ENCODE measurements around the gene CAT. TPM values are rescaled to one million over a fixed set of nuclear protein-coding genes. Genes with fewer than 3 reads are reported as not detected.

Gene CAT
- 10 to 100 TPM; 16.5 to 23.6 TPM for total RNA-seq

DNA sequence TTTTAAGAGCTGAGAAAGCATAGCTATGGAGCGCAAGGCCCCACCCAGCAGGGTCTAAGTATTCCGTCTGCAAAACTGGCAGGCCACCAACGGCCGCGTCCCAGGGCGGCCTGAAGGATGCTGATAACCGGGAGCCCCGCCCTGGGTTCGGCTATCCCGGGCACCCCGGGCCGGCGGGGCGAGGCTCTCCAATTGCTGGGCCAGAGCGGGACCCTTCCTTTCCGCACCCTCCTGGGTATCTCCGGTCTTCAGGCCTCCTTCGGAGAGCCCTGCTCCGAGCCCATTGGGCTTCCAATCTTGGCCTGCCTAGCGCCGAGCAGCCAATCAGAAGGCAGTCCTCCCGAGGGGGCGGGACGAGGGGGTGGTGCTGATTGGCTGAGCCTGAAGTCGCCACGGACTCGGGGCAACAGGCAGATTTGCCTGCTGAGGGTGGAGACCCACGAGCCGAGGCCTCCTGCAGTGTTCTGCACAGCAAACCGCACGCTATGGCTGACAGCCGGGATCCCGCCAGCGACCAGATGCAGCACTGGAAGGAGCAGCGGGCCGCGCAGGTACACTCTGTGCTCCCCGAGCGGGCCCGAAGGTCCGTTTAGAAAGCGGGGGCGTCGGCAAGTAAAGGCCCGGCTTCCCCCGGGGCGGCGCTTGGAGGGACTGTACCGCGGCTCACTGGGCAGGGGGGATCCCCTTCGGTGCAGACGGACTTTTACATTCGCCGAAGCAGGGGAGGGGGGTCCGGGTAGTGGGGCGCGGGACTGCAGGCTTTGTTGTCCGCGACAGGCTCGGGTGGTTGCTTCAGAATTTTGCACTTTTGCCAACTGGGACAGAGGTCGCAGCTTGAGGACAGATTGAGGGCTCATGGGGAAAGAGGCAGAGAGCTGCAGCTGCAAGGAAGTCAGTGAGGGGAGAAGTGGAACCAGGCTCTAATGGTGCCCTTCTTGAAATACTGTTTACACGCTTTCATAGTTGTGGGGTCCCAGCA is at the start of gene CAT:
Gene CAT (plus strand): TSS at position 406 of the 979 bp plus-strand sequence. CDS start 80 bp downstream, at position 486.
- H3K36me3 Mint-ChIP-seq = peaks cover 0 to 11% of the 10 kb centered on the region in 2 donors
- H3K27ac Mint-ChIP-seq = peak within 1 kb of the TSS; percentile 83 to 93
- peak; percentile 98 for ATAC-seq
- DNase-seq (ENCODE audit: low spot score in 2 of 2) = peak; percentile 97
- no peaks in the 10 kb centered on the region for H3K9me3 Mint-ChIP-seq

GRCh38 chr11:34394771-34395300 is 43.9 kb upstream of the CAT start:
- peaks cover 20 to 21% of the 10 kb centered on the region in 2 donors for H3K9me3 Mint-ChIP-seq
- DNase-seq (ENCODE audit: low spot score in 2 of 2) = no peak
- peaks cover 13 to 23% of the 10 kb centered on the region in 2 donors for H3K36me3 Mint-ChIP-seq
- no peak overlapping the region for H3K27ac Mint-ChIP-seq
- no peak for ATAC-seq

DNA sequence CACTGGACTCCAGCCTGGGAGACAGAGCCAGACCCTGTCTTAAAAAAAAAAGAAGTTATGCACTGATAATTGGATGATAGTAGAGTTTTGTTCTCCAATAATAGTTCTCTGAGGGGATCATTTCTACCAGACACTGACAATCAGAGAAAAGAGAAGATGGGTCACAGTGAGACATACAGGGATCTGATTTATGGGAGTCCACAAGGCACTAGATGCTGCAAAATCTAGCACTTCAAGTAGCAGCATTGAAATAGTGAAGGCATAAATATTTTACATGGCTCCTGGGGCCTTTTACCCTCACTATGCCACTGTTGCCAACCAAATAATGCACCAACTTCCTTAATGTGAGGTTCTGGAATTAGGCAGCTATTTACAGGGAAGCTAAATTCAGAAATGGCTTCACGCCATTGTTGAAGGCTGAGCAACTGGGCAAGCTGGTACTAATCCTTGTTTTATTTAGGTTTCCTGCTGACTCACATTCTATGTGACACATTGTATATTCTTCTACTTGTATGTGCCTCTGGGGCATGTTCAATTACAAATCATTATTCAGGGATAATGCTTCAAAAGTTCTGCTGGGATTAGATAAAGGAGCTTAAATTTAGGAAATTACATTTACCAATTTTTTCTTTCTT is 42.7 kb upstream of the CAT start:
- Mint-ChIP-seq H3K9me3 (peaks cover 20 to 21% of the 10 kb centered on the region in 2 donors), H3K36me3 (peaks cover 13 to 23% of the 10 kb centered on the region in 2 donors), H3K27ac (no peak overlapping the region)
- no peak for ATAC-seq
- DNase-seq (ENCODE audit: low spot score in 2 of 2) = no peak

DNA sequence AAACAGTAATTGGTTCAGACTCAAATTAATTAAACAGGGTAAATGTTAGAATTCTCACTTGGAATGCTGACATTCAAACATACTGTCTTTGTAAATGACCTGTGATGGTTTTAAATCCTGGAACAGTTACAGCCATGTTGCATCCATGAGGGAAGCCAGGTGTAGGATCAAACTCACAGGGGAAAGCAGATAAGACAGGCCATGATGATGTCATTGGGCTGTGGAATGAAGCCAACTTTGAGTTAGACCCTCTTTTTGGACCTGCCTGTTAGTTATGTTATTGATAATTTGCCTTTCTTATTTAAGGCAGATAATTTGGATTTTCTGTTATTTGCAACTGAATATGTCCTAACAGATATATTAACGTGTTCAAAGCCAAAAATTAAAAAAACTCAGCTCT is 41.6 kb upstream of the CAT start:
- Mint-ChIP-seq H3K9me3 (peaks cover 20 to 21% of the 10 kb centered on the region in 2 donors), H3K27ac (no peak overlapping the region), H3K36me3 (peaks cover 13 to 23% of the 10 kb centered on the region in 2 donors)
- DNase-seq (ENCODE audit: low spot score in 2 of 2) (no peak), ATAC-seq (no peak)

GRCh38 chr11:34397811-34398210 is 40.9 kb upstream of the CAT start:
- H3K27ac Mint-ChIP-seq = no peak overlapping the region
- ATAC-seq (no peak), DNase-seq (ENCODE audit: low spot score in 2 of 2) (no peak)
- peaks cover 16 to 17% of the 10 kb centered on the region in 2 donors for H3K9me3 Mint-ChIP-seq
- H3K36me3 Mint-ChIP-seq = peaks cover 13 to 21% of the 10 kb centered on the region in 2 donors

DNA sequence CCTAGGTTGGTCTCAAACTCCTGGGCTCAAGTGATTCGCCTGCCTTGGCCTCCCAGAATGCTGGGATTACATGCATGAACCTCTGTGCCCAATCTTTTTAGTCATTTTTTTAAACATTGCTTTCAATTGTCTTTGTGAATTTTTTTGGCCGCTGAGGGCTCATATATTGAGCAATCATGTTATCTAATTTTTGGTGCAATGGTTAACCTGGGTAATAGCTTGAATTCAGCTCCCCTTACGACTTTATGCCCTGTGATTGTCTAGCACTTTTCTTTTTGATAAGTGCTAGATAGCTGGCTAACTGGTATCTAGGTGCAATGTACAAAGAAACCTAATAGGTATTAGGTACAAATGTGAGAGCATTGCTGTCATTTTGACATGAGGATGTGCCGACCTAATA is 35.3 kb upstream of the CAT start:
- H3K36me3 Mint-ChIP-seq = no peaks in the 10 kb centered on the region
- DNase-seq (ENCODE audit: low spot score in 2 of 2) (no peak), ATAC-seq (no peak)
- H3K27ac Mint-ChIP-seq = no peak overlapping the region
- H3K9me3 Mint-ChIP-seq = no peaks in the 10 kb centered on the region

- Mint-ChIP-seq H3K27ac (no peak overlapping the region), H3K9me3 (no peaks in the 10 kb centered on the region)
Observed at GRCh38 chr11:34404280-34404679, 34.5 kb upstream of the CAT start.

DNA sequence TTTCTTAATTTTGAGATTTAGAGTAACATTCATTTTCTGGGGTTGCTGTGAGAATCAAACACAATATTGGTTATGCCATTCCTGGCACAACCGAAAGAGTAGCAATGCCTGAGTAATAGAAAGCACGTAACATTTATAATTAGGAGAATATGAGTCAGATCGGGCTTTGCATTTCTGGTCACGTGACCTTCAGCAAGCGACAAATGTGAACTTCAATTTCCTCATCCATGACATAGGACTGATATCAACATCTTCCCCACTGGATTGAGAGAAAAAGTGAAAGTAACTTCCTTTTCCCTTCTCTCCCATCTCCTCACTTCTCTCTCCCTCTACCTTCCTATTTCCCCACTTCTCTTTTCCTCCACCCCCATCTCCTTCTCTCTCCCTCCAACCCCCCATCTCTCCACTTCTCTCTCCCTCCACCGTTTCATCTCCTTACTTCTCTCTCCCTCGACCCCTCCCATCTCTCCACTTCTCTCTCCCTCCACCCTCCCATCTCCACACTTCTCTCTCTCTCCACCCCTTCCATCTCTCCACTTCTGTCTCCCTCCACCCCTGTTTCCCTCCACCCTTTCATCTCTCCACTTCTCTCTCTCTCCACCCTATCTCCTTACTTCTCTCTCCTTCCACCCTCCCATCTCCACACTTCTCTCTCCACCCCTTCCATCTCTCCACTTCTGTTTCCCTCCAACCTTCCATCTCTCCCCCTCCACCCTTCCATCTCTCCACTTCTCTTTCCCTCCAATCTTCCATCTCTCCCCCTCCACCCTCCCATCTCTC is 33.5 kb upstream of the CAT start:
- Mint-ChIP-seq H3K27ac (peak overlapping the region in 1 of 2 donors; percentile 69), H3K9me3 (no peaks in the 10 kb centered on the region), H3K36me3 (no peaks in the 10 kb centered on the region)
- ATAC-seq = peak; percentile 65 to 75
- DNase-seq (ENCODE audit: low spot score in 2 of 2) = no peak

More at GRCh38 chr11:34404280-34404679, 34.5 kb upstream of the CAT start:
- H3K36me3 Mint-ChIP-seq = no peaks in the 10 kb centered on the region
- ATAC-seq (peak; percentile 37 to 59), DNase-seq (ENCODE audit: low spot score in 2 of 2) (no peak)

GRCh38 chr11:34406413-34406812 is 32.3 kb upstream of the CAT start:
- no peak overlapping the region for H3K27ac Mint-ChIP-seq
- no peaks in the 10 kb centered on the region for H3K36me3 Mint-ChIP-seq

GRCh38 chr11:34407121-34407813 is 31.5 kb upstream of the CAT start:
- no peak for DNase-seq (ENCODE audit: low spot score in 2 of 2)
- Mint-ChIP-seq H3K36me3 (no peaks in the 10 kb centered on the region), H3K27ac (no peak overlapping the region), H3K9me3 (peaks cover 0 to 4% of the 10 kb centered on the region in 2 donors)
- no peak for ATAC-seq

More at GRCh38 chr11:34406413-34406812, 32.3 kb upstream of the CAT start:
- no peak for DNase-seq (ENCODE audit: low spot score in 2 of 2)
- ATAC-seq = no peak
- H3K9me3 Mint-ChIP-seq = no peaks in the 10 kb centered on the region

GRCh38 chr11:34408580-34409172 is 30.1 kb upstream of the CAT start:
- Mint-ChIP-seq H3K27ac (no peak overlapping the region), H3K36me3 (peaks cover 7 to 12% of the 10 kb centered on the region in 2 donors), H3K9me3 (peaks cover 10 to 15% of the 10 kb centered on the region in 2 donors)
- ATAC-seq (no peak), DNase-seq (ENCODE audit: low spot score in 2 of 2) (no peak)

DNA sequence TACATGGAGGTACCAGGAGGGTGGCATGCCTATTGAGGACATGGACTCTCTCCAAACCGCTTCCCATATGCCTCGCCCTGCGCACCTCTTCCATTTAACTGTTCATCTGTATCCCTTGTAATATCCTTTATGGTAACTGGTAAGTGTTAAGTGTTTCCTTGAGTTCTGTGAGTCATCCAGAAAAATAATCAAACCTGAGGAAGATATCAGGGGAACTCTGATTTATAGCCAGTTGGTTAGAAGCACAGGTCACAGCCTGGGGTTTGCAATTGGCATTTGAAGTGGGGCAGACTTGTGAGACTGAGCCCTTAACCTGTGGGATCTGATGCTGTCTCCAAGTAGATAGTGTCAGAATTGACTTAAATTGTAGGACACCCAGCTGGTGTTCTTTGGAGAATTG is 27.6 kb upstream of the CAT start:
- no peak for ATAC-seq
- DNase-seq (ENCODE audit: low spot score in 2 of 2) = no peak
- Mint-ChIP-seq H3K36me3 (peaks cover 13 to 15% of the 10 kb centered on the region in 2 donors), H3K27ac (no peak overlapping the region), H3K9me3 (peaks cover 22 to 25% of the 10 kb centered on the region in 2 donors)

DNA sequence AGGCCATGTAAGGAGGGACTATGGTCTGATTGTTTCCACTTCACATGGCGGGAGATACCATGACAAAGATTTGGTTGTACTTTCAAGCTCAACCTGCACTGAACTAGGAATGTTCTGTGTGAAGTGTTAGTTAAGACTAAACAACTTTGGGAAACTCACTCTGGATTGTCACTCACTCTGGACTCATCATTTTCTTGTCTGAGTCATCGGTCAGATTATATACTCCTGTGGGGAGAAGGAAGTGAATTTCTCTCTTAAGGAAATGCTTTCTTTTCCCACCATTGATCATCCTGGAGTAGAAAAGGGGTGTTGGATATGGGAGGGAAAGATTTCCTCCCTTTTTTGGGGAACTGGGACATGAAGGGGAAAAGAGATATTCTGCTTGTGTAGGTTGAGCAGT is 26.9 kb upstream of the CAT start:
- H3K27ac Mint-ChIP-seq = no peak overlapping the region
- no peak for ATAC-seq
- H3K9me3 Mint-ChIP-seq = peaks cover 22 to 25% of the 10 kb centered on the region in 2 donors

DNA sequence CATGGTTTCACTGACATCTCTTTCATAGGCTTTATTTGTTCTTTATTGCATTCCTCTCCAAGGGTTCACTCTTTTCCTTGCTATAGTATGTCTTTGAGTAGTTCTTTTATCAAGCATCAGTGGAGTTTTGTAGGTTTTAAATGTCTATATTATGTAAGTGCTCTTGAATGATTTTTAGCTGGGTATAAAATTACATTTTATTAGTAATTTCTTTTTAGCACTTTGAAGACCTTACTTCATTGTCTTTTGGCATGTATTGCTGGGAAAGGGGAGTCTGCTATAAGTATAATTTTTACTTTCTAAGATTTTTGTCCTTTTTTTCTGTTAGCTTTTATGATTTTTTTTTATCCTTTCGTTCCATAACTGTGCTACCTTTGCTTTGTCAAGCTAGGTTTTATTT is 25.5 kb upstream of the CAT start:
- Mint-ChIP-seq H3K9me3 (peaks cover 22 to 25% of the 10 kb centered on the region in 2 donors), H3K36me3 (peaks cover 13 to 15% of the 10 kb centered on the region in 2 donors), H3K27ac (no peak overlapping the region)
- DNase-seq (ENCODE audit: low spot score in 2 of 2) = no peak
- no peak for ATAC-seq

More for the DNA sequence above, 26.9 kb upstream of the CAT start:
- no peak for DNase-seq (ENCODE audit: low spot score in 2 of 2)
- peaks cover 13 to 15% of the 10 kb centered on the region in 2 donors for H3K36me3 Mint-ChIP-seq

- DNase-seq (ENCODE audit: low spot score in 2 of 2) (no peak), ATAC-seq (no peak)
- Mint-ChIP-seq H3K9me3 (peaks cover 22 to 25% of the 10 kb centered on the region in 2 donors), H3K27ac (no peak overlapping the region), H3K36me3 (peaks cover 13 to 15% of the 10 kb centered on the region in 2 donors)
Observed at GRCh38 chr11:34415538-34415937, 23.2 kb upstream of the CAT start.
